PFSK-1 (cell line): ENCODE measurements around the gene DTNA.

Experiments used
- FOXP2 ChIP-seq: optimal IDR thresholded peaks from 2 replicates; pipeline ENCODE3; 2011; ENCODE audit warnings: borderline replicate concordance, control low read depth, inconsistent platforms; ENCODE audit not compliant: insufficient read depth; ENCODE audit errors: extremely low read length, extremely low read depth
- POLR2AphosphoS5 ChIP-seq: IDR thresholded peaks from 2 replicates; pipeline ENCODE4 v1.6.1; 2012; ENCODE audit warnings: low read depth, mild to moderate bottlenecking, control low read depth, low read length, moderate library complexity
- REST ChIP-seq, 2 experiments: IDR thresholded peaks; 2 replicates each; pipeline versions ENCODE4 v1.6.1 to v1.8.0; 2011 to 2012; ENCODE audit warnings: low read depth in 2 of 2, low read length in 2 of 2, control low read depth in 1 of 2, inconsistent platforms in 1 of 2, mild to moderate bottlenecking in 1 of 2, moderate library complexity in 1 of 2; ENCODE audit not compliant: insufficient read depth in 1 of 2
- SIN3A ChIP-seq: IDR thresholded peaks from 2 replicates; pipeline ENCODE4 v1.6.1; 2012; ENCODE audit warnings: mild to moderate bottlenecking, low read length, moderate library complexity, borderline replicate concordance; ENCODE audit not compliant: insufficient read depth
- TAF1 ChIP-seq: IDR thresholded peaks from 2 replicates; pipeline ENCODE4 v1.6.1; 2012; ENCODE audit warnings: low read length, control low read depth, borderline replicate concordance; ENCODE audit not compliant: insufficient read depth

The DTNA gene

GRCh38 chr18:34835466-34835865, 125.4 kb downstream of the DTNA start:
- TF ChIP-seq SIN3A: no peak
- TF ChIP-seq REST (IDR thresholded peaks at IDR 0.05; ENCODE audit: insufficient read depth in 1 of 2, low read depth in 2 of 2, low read length in 2 of 2): no peak
- no peak for TF ChIP-seq TAF1
- TF ChIP-seq FOXP2: no peak
- TF ChIP-seq POLR2AphosphoS5: no peak

GRCh38 chr18:34837769-34838272, 127.7 kb downstream of the DTNA start:
- TF ChIP-seq REST (IDR thresholded peaks at IDR 0.05; ENCODE audit: insufficient read depth in 1 of 2, low read depth in 2 of 2, low read length in 2 of 2) (no peak), POLR2AphosphoS5 (no peak), SIN3A (no peak), FOXP2 (no peak), TAF1 (no peak)

- no peak for TF ChIP-seq REST (IDR thresholded peaks at IDR 0.05; ENCODE audit: insufficient read depth in 1 of 2, low read depth in 2 of 2, low read length in 2 of 2)
- TF ChIP-seq SIN3A: no peak
- TF ChIP-seq FOXP2: no peak
- no peak for TF ChIP-seq POLR2AphosphoS5
- TF ChIP-seq TAF1: no peak
These were observed 128.6 kb downstream of the DTNA start for GRCh38 chr18:34838669-34839068.

GRCh38 chr18:34840256-34840826, 130.2 kb downstream of the DTNA start:
- TF ChIP-seq SIN3A: no peak
- TF ChIP-seq FOXP2: no peak
- TF ChIP-seq TAF1: no peak
- TF ChIP-seq REST (IDR thresholded peaks at IDR 0.05; ENCODE audit: insufficient read depth in 1 of 2, low read depth in 2 of 2, low read length in 2 of 2): no peak
- TF ChIP-seq POLR2AphosphoS5: no peak
